Activated T-cell treated with anti-CD3 and anti-CD28 coated beads for 1 hour (primary cell): ENCODE data around the gene FLT1.

Source experiments
- DNase-seq: peaks from one replicate; pipeline ENCODE4 v3.0.0-alpha.2; 2020; ENCODE audit warnings: low read depth

Gene FLT1

GRCh38 chr13:28494778-28495537 is at the start of gene FLT1:
TSS of gene FLT1 (minus strand) at chr13:28495128. CDS start at chr13:28494843, 285 bp downstream.
- no peak for DNase-seq

- no peak for DNase-seq
Observed at GRCh38 chr13:28544026-28544425, 49.1 kb upstream of the FLT1 start.

- no peak for DNase-seq
Observed at GRCh38 chr13:28542804-28543203, 47.9 kb upstream of the FLT1 start.

GRCh38 chr13:28541966-28542365 is 47.0 kb upstream of the FLT1 start:
- DNase-seq = no peak

GRCh38 chr13:28540612-28541011 is 45.7 kb upstream of the FLT1 start:
- DNase-seq = no peak

- no peak for DNase-seq
Observed at GRCh38 chr13:28539625-28540286, 44.8 kb upstream of the FLT1 start.

GRCh38 chr13:28538932-28539331 is 44.0 kb upstream of the FLT1 start:
- no peak for DNase-seq

GRCh38 chr13:28537171-28537570 is 42.2 kb upstream of the FLT1 start:
- no peak for DNase-seq

GRCh38 chr13:28536371-28536770 is 41.4 kb upstream of the FLT1 start:
- DNase-seq = no peak

GRCh38 chr13:28535734-28536133 is 40.8 kb upstream of the FLT1 start:
- DNase-seq = no peak

- DNase-seq = no peak
Observed at GRCh38 chr13:28534801-28535200, 39.9 kb upstream of the FLT1 start.

- no peak for DNase-seq
Observed at GRCh38 chr13:28534210-28534609, 39.3 kb upstream of the FLT1 start.

- no peak for DNase-seq
Observed at GRCh38 chr13:28533441-28534166, 38.7 kb upstream of the FLT1 start.

- no peak for DNase-seq
Observed at GRCh38 chr13:28533125-28533436, 38.2 kb upstream of the FLT1 start.

- DNase-seq = no peak
Observed at GRCh38 chr13:28532388-28533124, 37.6 kb upstream of the FLT1 start.

- no peak for DNase-seq
Observed at GRCh38 chr13:28531845-28532387, 37.0 kb upstream of the FLT1 start.

- no peak for DNase-seq
Observed at GRCh38 chr13:28531077-28531844, 36.3 kb upstream of the FLT1 start.

- DNase-seq = no peak
Observed at GRCh38 chr13:28530729-28531076, 35.8 kb upstream of the FLT1 start.

- DNase-seq = no peak
Observed at GRCh38 chr13:28529836-28530235, 34.9 kb upstream of the FLT1 start.

GRCh38 chr13:28528848-28529247 is 33.9 kb upstream of the FLT1 start:
- no peak for DNase-seq

GRCh38 chr13:28528388-28528787 is 33.5 kb upstream of the FLT1 start:
- no peak for DNase-seq

- DNase-seq = no peak
Observed at GRCh38 chr13:28527629-28528028, 32.7 kb upstream of the FLT1 start.
